HEK293 (cell line): ENCODE data around the gene KDM5A.

Experiments
- CTCF ChIA-PET: fragments of 350-600 bp; formaldehyde crosslinking; extraction: SDS; loops from one replicate; lab custom pipeline; 2021; ENCODE audit warnings: antibody characterized with exemption; lab: Yijun Ruan, JAX
- POLR2A ChIA-PET: fragments of 300-600 bp; formaldehyde crosslinking; extraction: SDS; loops from one replicate; lab custom pipeline; 2020; ENCODE audit warnings: antibody characterized with exemption, inconsistent platforms; lab: Yijun Ruan, JAX
- H3K27ac ChIP-seq: fragments of 200-500 bp; sonication (Bioruptor generic); 2 replicates; pipeline ENCODE4 v1.5.1; 2014; ENCODE audit warnings: low read depth, low read length, control low read depth, inconsistent platforms; ENCODE audit errors: extremely low read depth
- H3K36me3 ChIP-seq, 2 experiments: fragments of 200-500 bp in 1 of 2; sonication (Bioruptor generic) in 1 of 2; 1 replicate in 1 of 2; 2 replicates in 1 of 2; pipeline ENCODE4 v1.5.1; 2014 to 2017; ENCODE audit warnings: inconsistent platforms in 2 of 2, low read length in 2 of 2; ENCODE audit not compliant: control insufficient read depth in 2 of 2, insufficient read depth in 1 of 2
- H3K4me1 ChIP-seq: fragments of 200-500 bp; sonication (Bioruptor generic); 2 replicates; pipeline ENCODE4 v1.5.1; 2014; ENCODE audit warnings: mild to moderate bottlenecking, low read length, inconsistent platforms; ENCODE audit not compliant: control insufficient read depth, insufficient read depth
- H3K4me3 ChIP-seq: 2 replicates; pipeline ENCODE4 v1.5.1; 2011; ENCODE audit warnings: low read depth, mild to moderate bottlenecking, control low read depth, low read length, moderate library complexity
- H3K9me3 ChIP-seq: fragments of 200-500 bp; sonication (Bioruptor generic); 2 replicates; pipeline ENCODE4 v1.5.1; 2014; ENCODE audit warnings: low read depth, low read length, inconsistent platforms; ENCODE audit not compliant: control insufficient read depth, insufficient read depth
- GLIS2 ChIP-seq: fragments of 450-650 bp; formaldehyde crosslinking; IDR thresholded peaks from 2 replicates; pipeline ENCODE4 v1.5.1; 2016; ENCODE audit warnings: missing biosample characterization, missing genetic modification characterization
- OSR2 ChIP-seq: fragments of 450-650 bp; formaldehyde crosslinking; IDR thresholded peaks from 2 replicates; pipeline ENCODE4 v1.5.1; 2016; ENCODE audit warnings: missing biosample characterization, missing genetic modification characterization
- PRDM10 ChIP-seq: fragments of 450-650 bp; formaldehyde crosslinking; IDR thresholded peaks from 2 replicates; pipeline ENCODE4 v1.5.1; 2016; ENCODE audit warnings: missing biosample characterization, missing genetic modification characterization
- RBAK ChIP-seq: fragments of 450-650 bp; formaldehyde crosslinking; IDR thresholded peaks from 2 replicates; pipeline ENCODE4 v1.5.1; 2016; ENCODE audit warnings: missing biosample characterization, missing genetic modification characterization
- ZNF132 ChIP-seq: fragments of 450-650 bp; formaldehyde crosslinking; IDR thresholded peaks from 2 replicates; pipeline ENCODE4 v1.5.1; 2017; ENCODE audit warnings: missing biosample characterization, missing genetic modification characterization, borderline replicate concordance
- ZNF16 ChIP-seq: fragments of 450-650 bp; formaldehyde crosslinking; IDR thresholded peaks from 2 replicates; pipeline ENCODE4 v1.5.1; 2016; ENCODE audit warnings: low read depth, missing biosample characterization, missing genetic modification characterization
- ZNF184 ChIP-seq: fragments of 450-650 bp; IDR thresholded peaks from 2 replicates; pipeline ENCODE4 v1.5.1; 2018; ENCODE audit warnings: missing biosample characterization, mild to moderate bottlenecking, missing genetic modification characterization
- ZNF221 ChIP-seq: fragments of 450-650 bp; formaldehyde crosslinking; IDR thresholded peaks from 2 replicates; pipeline ENCODE4 v1.5.1; 2017; ENCODE audit warnings: missing biosample characterization, missing genetic modification characterization, borderline replicate concordance
- ZNF335 ChIP-seq: fragments of 450-650 bp; formaldehyde crosslinking; conservative IDR thresholded peaks from 2 replicates; pipeline ENCODE4 v1.5.1; 2016; ENCODE audit warnings: missing biosample characterization, missing genetic modification characterization
- ZNF350 ChIP-seq: fragments of 450-650 bp; formaldehyde crosslinking; IDR thresholded peaks from 2 replicates; pipeline ENCODE4 v1.5.0; 2017; ENCODE audit warnings: missing biosample characterization, mild to moderate bottlenecking, missing genetic modification characterization
- ZNF449 ChIP-seq: fragments of 450-650 bp; formaldehyde crosslinking; IDR thresholded peaks from 2 replicates; pipeline ENCODE4 v1.5.1; 2017; ENCODE audit warnings: missing biosample characterization, mild to moderate bottlenecking, missing genetic modification characterization, moderate library complexity
- ZNF501 ChIP-seq: fragments of 450-650 bp; formaldehyde crosslinking; IDR thresholded peaks from 2 replicates; pipeline ENCODE4 v1.5.1; 2016; ENCODE audit warnings: missing biosample characterization, missing genetic modification characterization
- ZNF529 ChIP-seq: fragments of 450-650 bp; formaldehyde crosslinking; IDR thresholded peaks from 2 replicates; pipeline ENCODE4 v1.5.1; 2017; ENCODE audit warnings: missing genetic modification characterization, missing biosample characterization; ENCODE audit not compliant: insufficient replicate concordance
- ZNF658 ChIP-seq: fragments of 450-650 bp; formaldehyde crosslinking; IDR thresholded peaks from 2 replicates; pipeline ENCODE4; 2016; ENCODE audit warnings: missing biosample characterization, missing genetic modification characterization
- ZNF747 ChIP-seq: fragments of 450-650 bp; formaldehyde crosslinking; IDR thresholded peaks from 2 replicates; pipeline ENCODE4 v1.5.1; 2016; ENCODE audit warnings: missing biosample characterization, missing genetic modification characterization
- ZNF837 ChIP-seq: fragments of 450-650 bp; formaldehyde crosslinking; IDR thresholded peaks from 2 replicates; pipeline ENCODE4 v1.5.1; 2016; ENCODE audit warnings: missing biosample characterization, missing genetic modification characterization
- ZSCAN16 ChIP-seq: fragments of 450-650 bp; formaldehyde crosslinking; IDR thresholded peaks from 2 replicates; pipeline ENCODE4 v1.5.1; 2016; ENCODE audit warnings: missing biosample characterization, missing genetic modification characterization
- ZSCAN5A ChIP-seq: fragments of 450-650 bp; formaldehyde crosslinking; IDR thresholded peaks from 2 replicates; pipeline ENCODE4 v1.5.1; 2016; ENCODE audit warnings: missing biosample characterization, missing genetic modification characterization

Gene KDM5A

GRCh38 chr12:237026-237815 lies 151.9 kb downstream of the KDM5A start:
- Histone ChIP-seq H3K27ac (no peak overlapping the region), H3K4me1 (no peaks in the 10 kb centered on the region), H3K36me3 (no peaks in the 10 kb centered on the region), H3K4me3 (no peak overlapping the region), H3K9me3 (no peaks in the 10 kb centered on the region)
- ChIA-PET POLR2A (no interaction called here), CTCF (no interaction called here)
- no peak for TF ChIP-seq ZSCAN5A

GRCh38 chr12:236445-236844 lies 152.7 kb downstream of the KDM5A start:
- POLR2A ChIA-PET, result no interaction called here
- no peaks in the 10 kb centered on the region for H3K9me3 ChIP-seq
- no peaks in the 10 kb centered on the region for H3K4me1 ChIP-seq
- TF ChIP-seq ZNF350 (tag by site-specific recombination) (no peak), RBAK (no peak), ZNF658 (tag by site-specific recombination) (no peak), ZNF529 (tag by site-specific recombination) (no peak), GLIS2 (tag by site-specific recombination) (no peak), ZSCAN16 (tag by site-specific recombination) (no peak), OSR2 (tag by site-specific recombination) (no peak), ZNF747 (no peak), ZNF335 (no peak), ZSCAN5A (no peak), ZNF501 (no peak), ZNF449 (no peak), ZNF16 (no peak), ZNF837 (no peak), PRDM10 (tag by site-specific recombination) (no peak), ZNF132 (no peak), ZNF221 (tag by site-specific recombination) (no peak), ZNF184 (tag by site-specific recombination) (no peak)
- H3K4me3 ChIP-seq, result no peak overlapping the region
- no peak overlapping the region for H3K27ac ChIP-seq
- CTCF ChIA-PET, result no interaction called here
- H3K36me3 ChIP-seq, result no peaks in the 10 kb centered on the region
